Spleen (tissue), 11 donors: ENCODE results near the gene SETX. TPM values are rescaled to one million over a fixed set of nuclear protein-coding genes. Genes with fewer than 3 reads are reported as not detected.
A peak's percentile ranks its signal among the peaks of the same experiment; 100 is the strongest.

Experiments used
- DNase-seq: peaks from one replicate; pipeline ENCODE4 v3.0.0-alpha.2; 2020
- H3K27ac ChIP-seq, 8 donors: fragments of 200-600 bp; sonication (generic) in 7 of 8; 1 replicate in 4 of 8; 2 replicates in 4 of 8; pipeline versions ENCODE4 v1.5.0 to v1.8.0; 2016 to 2021; ENCODE audit warnings: inconsistent platforms in 4 of 8, mild to moderate bottlenecking in 4 of 8, moderate library complexity in 1 of 8
- H3K27me3 ChIP-seq, 7 donors: fragments of 200-600 bp; sonication (generic) in 6 of 7; replicated peaks in 1 of 7; 1 replicate in 4 of 7; 2 replicates in 3 of 7; pipeline versions ENCODE4 v1.5.0 to v1.8.0; 2016 to 2021; ENCODE audit warnings: inconsistent platforms in 3 of 7, mild to moderate bottlenecking in 1 of 7
- H3K36me3 ChIP-seq, 6 donors: fragments of 200-600 bp; sonication (generic) in 5 of 6; 1 replicate in 4 of 6; 2 replicates in 2 of 6; pipeline versions ENCODE4 v1.5.0 to v1.8.0; 2016 to 2021; ENCODE audit warnings: inconsistent platforms in 2 of 6
- H3K4me1 ChIP-seq, 6 donors: fragments of 200-600 bp; sonication (generic) in 5 of 6; 1 replicate in 3 of 6; 2 replicates in 3 of 6; pipeline versions ENCODE4 v1.5.0 to v1.8.0; 2016 to 2021; ENCODE audit warnings: inconsistent platforms in 3 of 6
- H3K4me3 ChIP-seq, 8 donors: fragments of 200-600 bp; sonication (generic) in 7 of 8; 1 replicate in 4 of 8; 2 replicates in 4 of 8; pipeline versions ENCODE4 v1.5.0 to v1.8.0; 2016 to 2021; ENCODE audit warnings: inconsistent platforms in 4 of 8, mild to moderate bottlenecking in 4 of 8, moderate library complexity in 2 of 8
- H3K9me3 ChIP-seq, 8 donors: fragments of 200-600 bp; sonication (generic) in 7 of 8; 1 replicate in 4 of 8; 2 replicates in 4 of 8; pipeline versions ENCODE4 v1.5.0 to v1.8.0; 2016 to 2021; ENCODE audit warnings: inconsistent platforms in 4 of 8
- POLR2A ChIP-seq, 3 donors: fragments of 450-650 bp; IDR thresholded peaks; one replicate each; pipeline ENCODE4 v1.5.1; 2017; ENCODE audit warnings: antibody characterized with exemption in 3 of 3, mild to moderate bottlenecking in 1 of 3
- POLR2AphosphoS5 ChIP-seq, 3 donors: sonication (generic); formaldehyde crosslinking; IDR thresholded peaks; one replicate each; pipeline ENCODE4 v1.5.1; 2017; ENCODE audit warnings: antibody characterized with exemption in 3 of 3
- WGBS, 5 donors: extraction: QIAGEN DNeasy Blood & Tissue Kit in 3 of 5; methylation state at CpG; one replicate each; pipeline versions ENCODE4 v1.1.5 to v1.1.7; 2013 to 2018; 5-methylcytosine and 5-hydroxymethylcytosine counted together
- intact Hi-C: fragments of 100-400 bp; cut with DNase I; formaldehyde crosslinking; loops from one replicate; pipeline ENCODE4 v1.15.0; 2023; ENCODE audit warnings: low total_unique reads
- polyA plus RNA-seq, 3 donors: library from polyadenylated mRNA; stranded (reverse); fragments of 200-250 nt; gene quantifications; one replicate each; pipeline ENCODE4 v1.2.1, GENCODE V29; 2013
- total RNA-seq, 7 donors: library from RNA; depleted of rRNA in 3 of 7; stranded (reverse); fragments of >200 nt in 3 of 7; fragmentation: NEBNext Ultra II Directional in 4 of 7; extraction: Animal tissue kit (Norgen Biotek cat#: 25700) in 4 of 7; gene quantifications; one replicate each; pipeline versions ENCODE4 v1.1.0 to v1.2.1, GENCODE V29; 2016 to 2021
- TF ChIP-seq, protein P1 (sequence below), 11 experiments: fragments of 200-600 bp in 7 of 11; fragments of 450-650 bp in 4 of 11; sonication (generic) in 4 of 11; IDR thresholded peaks in 8 of 11; conservative IDR thresholded peaks in 3 of 11; 1 replicate in 7 of 11; 2 replicates in 4 of 11; pipeline versions ENCODE4 v1.4.0 to v1.8.0; 2016 to 2021; ENCODE audit warnings: antibody characterized with exemption in 11 of 11, inconsistent platforms in 4 of 11, mild to moderate bottlenecking in 1 of 11
- donor health status: healthy with polysubstance abuse.
- donor health status: DM: no; HTN: no; CAD: no; lungs with moderate emphysema.
- donor health status: DM: no; HTN: no; CAD: no.
- donor health status: Bipolar disorder and iron deficiency.
- donor health status: healthy.
- donor health status: DM: no; HTN: no; CAD: no.
- donor health status: DM: yes; HTN: yes; CAD: no.

SETX gene
- total and polyA plus RNA-seq, 10 donors: 27.0 to 154 (median 104) TPM

DNA sequence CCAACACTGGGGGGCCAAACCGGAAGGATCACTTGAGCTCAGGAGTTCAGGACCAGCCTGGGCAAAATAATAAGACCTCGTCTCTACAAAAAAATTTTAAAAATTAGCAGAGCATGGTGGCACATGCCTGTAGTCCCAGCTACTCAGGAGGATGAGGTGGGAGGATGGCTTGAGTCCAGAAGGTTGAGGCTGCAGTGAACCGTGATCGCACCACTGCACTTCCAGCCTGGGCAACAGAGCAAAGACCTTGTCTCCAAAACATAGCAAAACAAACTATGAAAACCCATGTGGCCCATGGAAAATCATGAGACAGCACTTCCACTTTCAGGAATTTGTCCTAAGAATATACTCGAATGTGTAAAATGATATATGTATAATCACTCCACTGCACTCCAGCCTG lies 6.1 kb downstream of the SETX start:
- WGBS, 5 donors: 64 to 71% (median 67%) methylated on average over 5 of the region's 5 CpGs
- Histone ChIP-seq H3K4me1 (peaks cover 41 to 96% (median 60%) of the 10 kb centered on the region in 6 donors), H3K27me3 (no peaks in the 10 kb centered on the region), H3K9me3 (no peaks in the 10 kb centered on the region), H3K27ac (peak overlapping the region in 3 of 8 donors; percentile 95 to 100 (median 100)), H3K4me3 (no peak overlapping the region), H3K36me3 (peaks cover 3 to 95% (median 76%) of the 10 kb centered on the region in 6 donors)
- intact Hi-C loops: no loop called here
- TF ChIP-seq, protein P1, sequence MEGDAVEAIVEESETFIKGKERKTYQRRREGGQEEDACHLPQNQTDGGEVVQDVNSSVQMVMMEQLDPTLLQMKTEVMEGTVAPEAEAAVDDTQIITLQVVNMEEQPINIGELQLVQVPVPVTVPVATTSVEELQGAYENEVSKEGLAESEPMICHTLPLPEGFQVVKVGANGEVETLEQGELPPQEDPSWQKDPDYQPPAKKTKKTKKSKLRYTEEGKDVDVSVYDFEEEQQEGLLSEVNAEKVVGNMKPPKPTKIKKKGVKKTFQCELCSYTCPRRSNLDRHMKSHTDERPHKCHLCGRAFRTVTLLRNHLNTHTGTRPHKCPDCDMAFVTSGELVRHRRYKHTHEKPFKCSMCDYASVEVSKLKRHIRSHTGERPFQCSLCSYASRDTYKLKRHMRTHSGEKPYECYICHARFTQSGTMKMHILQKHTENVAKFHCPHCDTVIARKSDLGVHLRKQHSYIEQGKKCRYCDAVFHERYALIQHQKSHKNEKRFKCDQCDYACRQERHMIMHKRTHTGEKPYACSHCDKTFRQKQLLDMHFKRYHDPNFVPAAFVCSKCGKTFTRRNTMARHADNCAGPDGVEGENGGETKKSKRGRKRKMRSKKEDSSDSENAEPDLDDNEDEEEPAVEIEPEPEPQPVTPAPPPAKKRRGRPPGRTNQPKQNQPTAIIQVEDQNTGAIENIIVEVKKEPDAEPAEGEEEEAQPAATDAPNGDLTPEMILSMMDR (IDR thresholded peaks at IDR 0.05 in 8 of 11, conservative IDR thresholded peaks at IDR 0.05 in 3 of 11): no peak
- no peak for TF ChIP-seq POLR2A (IDR thresholded peaks at IDR 0.05)
- DNase-seq: no peak

- DNase-seq: no peak
- H3K4me1 ChIP-seq: peaks cover 17 to 82% (median 35%) of the 10 kb centered on the region in 6 donors
- peaks cover 3 to 95% (median 85%) of the 10 kb centered on the region in 6 donors for H3K36me3 ChIP-seq
- no peaks in the 10 kb centered on the region for H3K9me3 ChIP-seq
- H3K27me3 ChIP-seq: no peaks in the 10 kb centered on the region
- H3K4me3 ChIP-seq: no peak overlapping the region
- intact Hi-C loops: no loop called here
- TF ChIP-seq, protein P1 (IDR thresholded peaks at IDR 0.05 in 8 of 11, conservative IDR thresholded peaks at IDR 0.05 in 3 of 11): no peak
- no peak for TF ChIP-seq POLR2AphosphoS5 (IDR thresholded peaks at IDR 0.05)
- no peak for TF ChIP-seq POLR2A (IDR thresholded peaks at IDR 0.05)
- H3K27ac ChIP-seq: no peak overlapping the region
- WGBS, 5 donors: 76 to 92% (median 90%) methylated on average over 5 of the region's 5 CpGs
Observed at GRCh38 chr9:132346177-132346576, 8.6 kb downstream of the SETX start.

DNA sequence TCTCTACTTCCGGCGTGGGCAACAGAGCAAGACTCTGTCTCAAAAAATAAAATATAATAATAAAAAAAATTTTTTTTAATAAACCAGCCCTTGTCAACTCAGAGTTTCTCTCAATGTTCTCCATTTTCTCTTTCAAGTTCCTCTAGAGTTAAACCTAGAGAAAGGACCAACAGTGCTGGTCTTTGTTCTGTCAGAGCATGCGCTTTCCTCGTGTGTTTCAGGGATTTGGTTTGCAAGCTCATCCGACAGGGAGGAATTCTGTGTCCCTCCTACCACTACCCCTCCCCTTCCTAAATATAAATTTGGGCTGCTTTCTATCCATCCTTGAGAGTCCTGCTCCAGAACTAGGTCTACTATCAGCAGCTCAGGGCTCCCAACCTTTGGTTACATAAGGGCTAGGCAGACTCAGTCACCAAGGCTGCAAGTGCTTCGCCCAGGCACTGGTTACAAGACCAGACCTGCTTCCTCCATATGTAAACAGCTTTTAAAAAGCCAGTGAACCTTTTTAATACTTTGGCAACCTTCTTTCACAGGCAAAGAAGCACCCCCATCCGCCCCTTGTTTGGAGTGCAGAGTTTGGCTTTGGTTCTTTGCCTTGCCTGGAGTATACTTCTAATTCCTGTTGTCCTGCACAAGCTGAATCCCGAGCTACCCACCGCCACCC lies 13.5 kb downstream of the SETX start:
- no peak overlapping the region for H3K4me3 ChIP-seq
- intact Hi-C loops: no loop called here
- peaks cover 0 to 36% (median 5%) of the 10 kb centered on the region in 6 donors for H3K4me1 ChIP-seq
- TF ChIP-seq, protein P1 (IDR thresholded peaks at IDR 0.05 in 8 of 11, conservative IDR thresholded peaks at IDR 0.05 in 3 of 11): no peak
- TF ChIP-seq POLR2A (IDR thresholded peaks at IDR 0.05) (no peak), POLR2AphosphoS5 (IDR thresholded peaks at IDR 0.05) (no peak)
- H3K27me3 ChIP-seq: no peaks in the 10 kb centered on the region
- no peak for DNase-seq
- no peak overlapping the region for H3K27ac ChIP-seq
- WGBS, 5 donors: 86 to 96% (median 94%) methylated on average over 9 of the region's 9 CpGs
- H3K9me3 ChIP-seq: no peaks in the 10 kb centered on the region
- H3K36me3 ChIP-seq: peaks cover 0 to 100% (median 95%) of the 10 kb centered on the region in 6 donors

- Histone ChIP-seq H3K36me3 (peaks cover 11 to 100% (median 90%) of the 10 kb centered on the region in 6 donors), H3K4me1 (peaks cover 0 to 6% (median 0%) of the 10 kb centered on the region in 6 donors), H3K27ac (no peak overlapping the region), H3K4me3 (no peak overlapping the region), H3K9me3 (no peaks in the 10 kb centered on the region), H3K27me3 (no peaks in the 10 kb centered on the region)
- WGBS, 5 donors: 95 to 98% (median 97%) methylated on average over 3 of the region's 3 CpGs
- intact Hi-C loops: loop anchor here (10.0 kb wide), 1 partner anchor 50 kb away; no protein-coding TSS in a partner anchor
- no peak for DNase-seq
- TF ChIP-seq POLR2A (IDR thresholded peaks at IDR 0.05) (no peak), POLR2AphosphoS5 (IDR thresholded peaks at IDR 0.05) (no peak)
- TF ChIP-seq, protein P1 (IDR thresholded peaks at IDR 0.05 in 8 of 11, conservative IDR thresholded peaks at IDR 0.05 in 3 of 11): no peak
Observed at GRCh38 chr9:132334364-132334763, 20.4 kb downstream of the SETX start.
